NCI-H82 (cell line): ENCODE results near the gene MTR.

Source experiments
- DNase-seq: peaks from one replicate; lab custom pipeline; 2025; lab: John Stamatoyannopoulos, UW

Gene MTR

GRCh38 chr1:236795035-236795756, at the start of gene MTR:
MTR (plus strand) TSS chr1:236795292; CDS start chr1:236795704, 412 bp downstream.
- DNase-seq, result peak; percentile 100

GRCh38 chr1:236746785-236747184, 48.3 kb upstream of the MTR start:
- DNase-seq, result no peak

GRCh38 chr1:236747311-236747985, 47.6 kb upstream of the MTR start:
- DNase-seq, result no peak

- DNase-seq, result peak; percentile 42
These were observed 46.7 kb upstream of the MTR start for GRCh38 chr1:236748268-236748870.

- DNase-seq, result no peak
These were observed 44.2 kb upstream of the MTR start for GRCh38 chr1:236750928-236751327.

GRCh38 chr1:236751385-236751784, 43.7 kb upstream of the MTR start:
- no peak for DNase-seq

GRCh38 chr1:236751935-236752334, 43.2 kb upstream of the MTR start:
- no peak for DNase-seq

GRCh38 chr1:236753516-236753915, 41.6 kb upstream of the MTR start:
- DNase-seq, result peak; percentile 78

- DNase-seq, result no peak
These were observed 41.1 kb upstream of the MTR start for GRCh38 chr1:236753964-236754363.

- DNase-seq, result no peak
These were observed 40.4 kb upstream of the MTR start for GRCh38 chr1:236754525-236755210.

GRCh38 chr1:236757640-236758039, 37.5 kb upstream of the MTR start:
- no peak for DNase-seq

- peak; percentile 76 for DNase-seq
These were observed 35.7 kb upstream of the MTR start for GRCh38 chr1:236759252-236759859.

- DNase-seq, result no peak
These were observed 34.6 kb upstream of the MTR start for GRCh38 chr1:236760480-236760879.

GRCh38 chr1:236760986-236761385, 34.1 kb upstream of the MTR start:
- DNase-seq, result no peak

- no peak for DNase-seq
These were observed 33.5 kb upstream of the MTR start for GRCh38 chr1:236761397-236762132.

- DNase-seq, result no peak
These were observed 32.7 kb upstream of the MTR start for GRCh38 chr1:236762410-236762809.

GRCh38 chr1:236765831-236766230, 29.3 kb upstream of the MTR start:
- no peak for DNase-seq

GRCh38 chr1:236766506-236766905, 28.6 kb upstream of the MTR start:
- DNase-seq, result no peak

- DNase-seq, result no peak
These were observed 27.8 kb upstream of the MTR start for GRCh38 chr1:236767276-236767675.

- DNase-seq, result no peak
These were observed 26.5 kb upstream of the MTR start for GRCh38 chr1:236768601-236769000.

- no peak for DNase-seq
These were observed 21.2 kb upstream of the MTR start for GRCh38 chr1:236773919-236774318.

- DNase-seq, result peak; percentile 50
These were observed 20.2 kb upstream of the MTR start for GRCh38 chr1:236774926-236775325.
